Measurements from ENCODE around the gene CEMIP.

- TF ChIP-seq CTCF (IDR thresholded peaks at IDR 0.05) = no peak
- no peak for TF ChIP-seq POLR2A (IDR thresholded peaks at IDR 0.05)
Measured at GRCh38 chr15:80850941-80851451, 71.8 kb downstream of the CEMIP start.

All from adrenal gland (tissue), 5 donors.